K562 (cell line): ENCODE results near the gene LDLR. TPM values are rescaled to one million over a fixed set of nuclear protein-coding genes. Genes with fewer than 3 reads are reported as not detected.
A peak's percentile ranks its signal among the peaks of the same experiment; 100 is the strongest.

Experiments
- ATAC-seq: fragments of 200-7000 bp; cut with Tn5 transposase; 3 replicates; pipeline ENCODE4 v1.9.1; 2020; ENCODE audit warnings: moderate library complexity
- BruUV-seq: library from RNA; stranded (reverse); fragments of 400-500 nt; replicated peaks from 2 replicates; lab custom pipeline; 2021; lab: Mats Ljungman, UMichigan
- CTCF ChIA-PET: fragments of 300-600 bp; formaldehyde crosslinking; extraction: SDS; loops from one replicate; lab custom pipeline; 2021; ENCODE audit warnings: low intra/inter-chr PET ratio; lab: Yijun Ruan, JAX
- POLR2A ChIA-PET: fragments of 300-600, 350-650 bp; sonication (Branson Sonifier 250); formaldehyde crosslinking; extraction: SDS; loops from one replicate; lab custom pipeline; 2021; ENCODE audit warnings: antibody characterized with exemption, inconsistent platforms; lab: Yijun Ruan, JAX
- DNase-seq, 4 experiments: peaks; one replicate each; pipeline versions ENCODE4 v3.0.0 to v3.0.0-alpha.2; 2011 to 2018; ENCODE audit warnings: low spot score in 3 of 4, mixed read lengths in 3 of 4; ENCODE audit errors: extremely low read depth in 1 of 4
- FAIRE-seq: peaks from 2 replicates; lab custom pipeline; 2011; peaks lifted over from hg19 to GRCh38; lab: Jason Lieb, UNC
- H2AFZ ChIP-seq: 2 replicates; pipeline ENCODE4 v1.6.0; 2011; ENCODE audit warnings: low read depth, low read length, control low read depth, inconsistent platforms
- H3K27ac ChIP-seq: fragments of 200-600 bp; 3 replicates; pipeline ENCODE4 v1.8.0; 2011; ENCODE audit warnings: low read depth, mild to moderate bottlenecking, control low read depth, inconsistent platforms, low read length, moderate library complexity, mixed read lengths; ENCODE audit errors: extremely low read depth
- H3K27me3 ChIP-seq, 2 experiments: fragments of 300-600 bp in 1 of 2; 2 replicates in 1 of 2; 3 replicates in 1 of 2; pipeline versions ENCODE4 v1.6.0 to v1.8.0; 2011; ENCODE audit warnings: inconsistent platforms in 2 of 2, low read length in 2 of 2, mild to moderate bottlenecking in 1 of 2, mixed read lengths in 1 of 2, moderate library complexity in 1 of 2; ENCODE audit not compliant: control insufficient read depth in 2 of 2, insufficient read depth in 2 of 2
- H3K36me3 ChIP-seq: fragments of 300-600 bp; 3 replicates; pipeline ENCODE4 v1.8.0; 2011; ENCODE audit warnings: mild to moderate bottlenecking, low read length, inconsistent platforms; ENCODE audit not compliant: control insufficient read depth, insufficient read depth
- H3K4me1 ChIP-seq, 2 experiments: fragments of 200-600 bp in 1 of 2; replicated peaks in 1 of 2; 2 replicates in 1 of 2; 3 replicates in 1 of 2; pipeline versions ENCODE4 v1.5.1 to v1.8.0; 2011; ENCODE audit warnings: inconsistent platforms in 2 of 2, low read length in 2 of 2, mild to moderate bottlenecking in 1 of 2, mixed read lengths in 1 of 2, moderate library complexity in 1 of 2; ENCODE audit not compliant: control insufficient read depth in 2 of 2, insufficient read depth in 2 of 2
- H3K4me2 ChIP-seq: 2 replicates; pipeline ENCODE4 v1.6.1; 2011; ENCODE audit warnings: low read length, control low read depth, inconsistent platforms, mixed read lengths; ENCODE audit not compliant: insufficient read depth
- H3K4me3 ChIP-seq: fragments of 200-600 bp; sonication (generic), shearing (Covaris generic); 2 replicates; pipeline ENCODE4 v1.5.1; 2016; ENCODE audit warnings: control low read depth, inconsistent platforms
- H3K79me2 ChIP-seq: fragments of 200-600 bp; 3 replicates; pipeline ENCODE4 v1.8.0; 2011; ENCODE audit warnings: low read length, inconsistent platforms; ENCODE audit not compliant: control insufficient read depth, insufficient read depth
- H3K9ac ChIP-seq, 2 experiments: 2 replicates each; pipeline versions ENCODE4 v1.6.0 to v1.6.1; 2011; ENCODE audit warnings: low read depth in 2 of 2, low read length in 2 of 2, control low read depth in 1 of 2, inconsistent platforms in 1 of 2, mild to moderate bottlenecking in 1 of 2, mixed read lengths in 1 of 2; ENCODE audit not compliant: insufficient read depth in 1 of 2
- H3K9me1 ChIP-seq: one replicate; pipeline ENCODE4 v1.6.0; 2011; ENCODE audit warnings: inconsistent platforms, mild to moderate bottlenecking, low read length, moderate library complexity; ENCODE audit not compliant: control insufficient read depth, insufficient read depth
- H3K9me3 ChIP-seq: replicated peaks from 2 replicates; pipeline ENCODE4 v1.5.1; 2011; ENCODE audit warnings: low read depth, low read length, inconsistent platforms; ENCODE audit not compliant: control insufficient read depth, insufficient read depth
- H4K20me1 ChIP-seq: replicated peaks from 2 replicates; pipeline ENCODE4 v1.6.1; 2011; ENCODE audit warnings: low read length, inconsistent platforms, mixed read lengths; ENCODE audit not compliant: control insufficient read depth, insufficient read depth
- C11orf30 ChIP-seq: fragments of 450-650 bp; IDR thresholded peaks from 2 replicates; pipeline ENCODE4 v1.6.1; 2016; ENCODE audit warnings: low read depth, mild to moderate bottlenecking
- ETV1 ChIP-seq: fragments of 450-650 bp; conservative IDR thresholded peaks from 2 replicates; pipeline ENCODE4 v1.6.1; 2016; ENCODE audit warnings: missing genetic modification characterization, control low read depth, low read depth, missing compliant biosample characterization
- NEUROD1 ChIP-seq: fragments of 150-350 bp; IDR thresholded peaks from 2 replicates; pipeline ENCODE4 v1.6.1; 2014; ENCODE audit warnings: borderline replicate concordance, low read length, low read depth; ENCODE audit not compliant: partially characterized antibody
- PCBP2 ChIP-seq: fragments of 200-400 bp; formaldehyde crosslinking; IDR thresholded peaks from 2 replicates; pipeline ENCODE4 v1.6.1; 2018; ENCODE audit warnings: low read length, low read depth, mild to moderate bottlenecking, moderate library complexity; ENCODE audit not compliant: poor library complexity, severe bottlenecking
- POLR2A ChIP-seq: fragments of 450-650 bp; conservative IDR thresholded peaks from 2 replicates; pipeline ENCODE4 v1.6.1; 2016
- PURB ChIP-seq: sonication (generic); formaldehyde crosslinking; IDR thresholded peaks from 2 replicates; pipeline ENCODE4 v1.9.0; 2021; ENCODE audit warnings: low read depth, mild to moderate bottlenecking, missing genetic modification reagents
- RB1 ChIP-seq: fragments of 450-650 bp; IDR thresholded peaks from 2 replicates; pipeline ENCODE4 v1.6.1; 2017; ENCODE audit warnings: low read depth, mild to moderate bottlenecking
- SMC3 ChIP-seq: conservative IDR thresholded peaks from 2 replicates; pipeline ENCODE4 v1.6.1; 2011; ENCODE audit warnings: low read depth, low read length, improper control_type of control experiment; ENCODE audit not compliant: insufficient read depth
- SRF ChIP-seq, 2 experiments: fragments of 250-450, 450-650 bp in 1 of 2; sonication (Bioruptor Pico) in 1 of 2; sonication (generic) in 1 of 2; formaldehyde crosslinking; IDR thresholded peaks; 2 replicates each; pipeline versions ENCODE4 v1.5.0 to v1.5.1; 2020 to 2022; ENCODE audit warnings: mild to moderate bottlenecking in 1 of 2, missing genetic modification reagents in 1 of 2
- ZNF778 ChIP-seq: fragments of 450-650 bp; formaldehyde crosslinking; IDR thresholded peaks from 2 replicates; pipeline ENCODE4 v1.4.0; 2020; ENCODE audit warnings: mild to moderate bottlenecking, moderate library complexity
- ZNF780A ChIP-seq: fragments of 250-450 bp; sonication (Bioruptor Pico); IDR thresholded peaks from 2 replicates; pipeline ENCODE4 v1.5.0; 2021; ENCODE audit warnings: mild to moderate bottlenecking
- WGBS: fragments of 100-300 bp; shearing (Covaris generic); methylation state at CpG from one replicate; pipeline ENCODE4 v1.1.6; 2016; ENCODE audit warnings: low coverage, mixed read lengths; ENCODE audit not compliant: insufficient coverage; ENCODE audit errors: missing lambda C conversion rate; 5-methylcytosine and 5-hydroxymethylcytosine counted together
- in situ Hi-C: fragments of 300-500 bp; cut with MboI; formaldehyde crosslinking; loops from 4 replicates; pipeline ENCODE4 v1.15.0; 2018; ENCODE audit warnings: inconsistent platforms, mixed read lengths
- intact Hi-C: fragments of 100-400 bp; cut with micrococcal nuclease; formaldehyde crosslinking; loops from 2 replicates; pipeline ENCODE4 v1.14.2; 2022
- polyA plus RNA-seq, 8 experiments: library from polyadenylated mRNA; depleted of rRNA in 4 of 8; stranded (reverse) in 5 of 8; unstranded in 3 of 8; fragments of >200 nt; fragmentation: Nextera tagmentation in 2 of 8; fragmentation: Illumina TruSeq in 1 of 8; extraction: Ambion mirVana in 2 of 8; extraction: Trizol in 1 of 8; gene quantifications; 2 replicates each; pipeline versions ENCODE4 v1.2.1 to v1.2.3, GENCODE V29; 2011 to 2014; ENCODE audit warnings: inconsistent platforms in 1 of 8, missing spikeins in 1 of 8
- total RNA-seq, 7 experiments: library from RNA; depleted of rRNA in 6 of 7; stranded (reverse); fragments of >200 nt in 6 of 7; fragmentation: Illumina TruSeq in 2 of 7; extraction: Trizol in 2 of 7; gene quantifications; 2 replicates each; pipeline versions ENCODE4 v1.2.1 to v1.2.3, GENCODE V29; 2011 to 2021; ENCODE audit warnings: low replicate concordance in 1 of 7
- TF ChIP-seq, protein P1 (sequence below): fragments of 450-650 bp; IDR thresholded peaks from 2 replicates; pipeline ENCODE4 v1.6.1; 2016; ENCODE audit warnings: low read depth, mild to moderate bottlenecking, moderate library complexity
- TF ChIP-seq, protein P2 (sequence below): fragments of 250-450 bp; sonication (Bioruptor Pico); IDR thresholded peaks from 2 replicates; pipeline ENCODE4 v1.4.0; 2020; ENCODE audit warnings: mild to moderate bottlenecking, moderate library complexity, borderline replicate concordance

The LDLR gene
- total and polyA plus RNA-seq, 9 of the 15 experiments (the other 6 are each of a cell fraction or from before 2014, with no cell fraction given), result 19.9 to 114 (median 56.3) TPM

DNA sequence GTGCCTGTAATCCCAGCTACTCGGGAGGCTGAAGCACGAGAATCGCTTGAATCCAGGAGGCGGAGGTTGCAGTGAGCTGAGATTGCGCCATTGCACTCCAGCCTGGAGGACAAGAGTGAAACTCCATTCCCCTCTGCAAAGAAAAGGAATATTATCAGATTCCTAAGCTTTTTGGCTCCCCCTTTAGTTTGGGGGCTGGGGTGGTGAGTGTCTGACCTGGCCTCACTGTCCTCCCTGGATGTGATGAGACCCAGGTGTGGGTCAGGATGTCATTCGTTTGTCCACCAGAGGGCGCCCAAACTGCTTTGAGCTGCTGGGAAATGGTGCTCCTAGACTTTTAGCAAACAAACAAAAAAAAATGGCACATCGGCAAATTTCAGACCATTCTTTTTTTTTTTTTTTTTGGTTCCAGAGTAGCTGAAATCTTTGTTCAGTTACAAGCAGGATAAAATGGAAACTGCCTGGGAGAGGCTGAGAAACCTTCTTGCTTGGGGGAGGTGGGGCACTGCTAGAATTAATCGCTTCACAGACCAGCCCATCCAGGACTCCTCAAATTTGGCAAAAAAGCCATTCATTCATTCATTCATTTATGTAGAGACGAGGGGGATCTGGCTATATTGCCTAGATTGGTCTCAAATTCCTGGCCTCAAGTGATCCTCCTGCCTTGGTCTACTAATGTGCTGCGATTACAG lies 36.9 kb downstream of the LDLR start:
- CTCF ChIA-PET, result interaction anchor here (0.6 to 1.1 kb wide), 6 partner anchors 13 to 421 kb away, joined by 3 to 8 read pairs (median 3); no protein-coding TSS in a partner anchor
- no peaks in the 10 kb centered on the region for H3K9me3 ChIP-seq
- H2AFZ ChIP-seq, result no peak overlapping the region
- DNase-seq (peak; percentile 57 to 81 (median 64)), FAIRE-seq (peak; percentile 72), ATAC-seq (peak; percentile 83)
- H4K20me1 ChIP-seq, result peaks cover 12% of the 10 kb centered on the region
- peaks cover 0 to 4% of the 10 kb centered on the region in 2 experiments; a peak in 2 of 5 replicates for H3K4me1 ChIP-seq
- H3K79me2 ChIP-seq, result peaks cover 15% of the 10 kb centered on the region
- WGBS, result 71% methylated on average over 10 of the region's 11 CpGs
- TSS peak; percentile 22 for BruUV-seq
- H3K27ac ChIP-seq, result no peak overlapping the region; the same call in 2 of the 3 replicates
- in situ Hi-C loops (no loop called here), intact Hi-C loops (loop anchor here (5.0 kb wide), 1 partner anchor 89 kb away; no protein-coding TSS in a partner anchor)
- POLR2A ChIA-PET, result interaction anchor here (0.5 to 1.2 kb wide), 8 partner anchors 9 to 91 kb away, joined by 3 to 6 read pairs (median 4); partner anchors contain the start of gene LDLR
- H3K4me2 ChIP-seq, result no peak overlapping the region
- no peaks in the 10 kb centered on the region for H3K27me3 ChIP-seq
- H3K4me3 ChIP-seq, result no peak overlapping the region
- no peak overlapping the region for H3K9ac ChIP-seq
- peaks cover 93% of the 10 kb centered on the region for H3K36me3 ChIP-seq
- peaks cover 3% of the 10 kb centered on the region for H3K9me1 ChIP-seq
- TF ChIP-seq SMC3 (0 out of 2 replicates have a peak, but pooled peaks have one; percentile 34), POLR2A (peak; percentile 6), C11orf30 (peak; percentile 75), RB1 (peak; percentile 35; the same call in 1 of the 2 replicates), ZNF780A (no peak), PURB (CRISPR knock-in tag) (no peak), ETV1 (no peak), NEUROD1 (no peak), ZNF778 (CRISPR knock-in tag) (no peak), SRF (CRISPR knock-in tag; IDR thresholded peaks at IDR 0.05) (peak in 1 of 2 experiments; percentile 85; a peak in 1 of 4 replicates), PCBP2 (no peak)
- TF ChIP-seq, protein P1, sequence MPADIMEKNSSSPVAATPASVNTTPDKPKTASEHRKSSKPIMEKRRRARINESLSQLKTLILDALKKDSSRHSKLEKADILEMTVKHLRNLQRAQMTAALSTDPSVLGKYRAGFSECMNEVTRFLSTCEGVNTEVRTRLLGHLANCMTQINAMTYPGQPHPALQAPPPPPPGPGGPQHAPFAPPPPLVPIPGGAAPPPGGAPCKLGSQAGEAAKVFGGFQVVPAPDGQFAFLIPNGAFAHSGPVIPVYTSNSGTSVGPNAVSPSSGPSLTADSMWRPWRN, result no peak
- TF ChIP-seq, protein P2, sequence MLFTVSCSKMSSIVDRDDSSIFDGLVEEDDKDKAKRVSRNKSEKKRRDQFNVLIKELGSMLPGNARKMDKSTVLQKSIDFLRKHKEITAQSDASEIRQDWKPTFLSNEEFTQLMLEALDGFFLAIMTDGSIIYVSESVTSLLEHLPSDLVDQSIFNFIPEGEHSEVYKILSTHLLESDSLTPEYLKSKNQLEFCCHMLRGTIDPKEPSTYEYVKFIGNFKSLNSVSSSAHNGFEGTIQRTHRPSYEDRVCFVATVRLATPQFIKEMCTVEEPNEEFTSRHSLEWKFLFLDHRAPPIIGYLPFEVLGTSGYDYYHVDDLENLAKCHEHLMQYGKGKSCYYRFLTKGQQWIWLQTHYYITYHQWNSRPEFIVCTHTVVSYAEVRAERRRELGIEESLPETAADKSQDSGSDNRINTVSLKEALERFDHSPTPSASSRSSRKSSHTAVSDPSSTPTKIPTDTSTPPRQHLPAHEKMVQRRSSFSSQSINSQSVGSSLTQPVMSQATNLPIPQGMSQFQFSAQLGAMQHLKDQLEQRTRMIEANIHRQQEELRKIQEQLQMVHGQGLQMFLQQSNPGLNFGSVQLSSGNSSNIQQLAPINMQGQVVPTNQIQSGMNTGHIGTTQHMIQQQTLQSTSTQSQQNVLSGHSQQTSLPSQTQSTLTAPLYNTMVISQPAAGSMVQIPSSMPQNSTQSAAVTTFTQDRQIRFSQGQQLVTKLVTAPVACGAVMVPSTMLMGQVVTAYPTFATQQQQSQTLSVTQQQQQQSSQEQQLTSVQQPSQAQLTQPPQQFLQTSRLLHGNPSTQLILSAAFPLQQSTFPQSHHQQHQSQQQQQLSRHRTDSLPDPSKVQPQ (CRISPR knock-in tag), result no peak
